ENCODE results near the gene NEXN.
"Not testable (repeated sequence)": the region's sequence is repeated elsewhere in the genome, so short reads cannot be mapped to it uniquely, and the experiment has no call there.

Gene NEXN

DNA sequence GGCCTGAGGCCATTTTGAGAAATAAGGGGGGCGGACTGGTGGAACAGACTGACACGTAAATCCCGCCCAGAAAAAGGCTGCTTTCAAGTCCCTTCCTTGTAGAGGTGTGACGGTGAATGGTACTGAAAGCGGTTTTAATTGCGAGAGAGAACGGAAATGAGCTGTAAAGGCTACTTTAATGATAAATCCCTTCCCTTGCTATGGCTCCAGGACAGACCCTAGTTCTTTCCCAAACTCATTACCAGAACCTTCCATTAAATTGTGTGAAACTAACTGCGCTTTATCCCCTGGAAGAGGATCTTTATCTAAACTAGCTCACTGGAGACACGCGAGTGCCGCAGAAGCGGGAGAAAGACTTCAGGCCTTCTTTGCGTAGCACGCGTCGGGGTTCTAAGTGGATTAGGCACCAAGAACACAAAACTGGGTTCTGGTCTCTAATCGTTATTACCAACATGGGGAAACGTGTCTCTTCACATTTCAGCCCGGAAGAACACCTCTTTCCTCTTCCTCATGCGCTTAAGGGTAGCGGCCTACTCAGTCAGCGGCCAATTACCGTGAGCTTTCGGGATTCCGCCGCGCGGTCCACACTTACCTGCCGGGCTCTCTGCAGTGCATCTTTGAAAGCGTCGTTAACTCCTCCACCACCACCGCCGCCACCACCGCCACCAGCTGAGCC is 90.0 kb downstream of the NEXN start:
- Histone ChIP-seq H4K20me1 (ENCODE audit: insufficient read depth, low read length) (peaks cover 45% of the 10 kb centered on the region), H3K4me2 (ENCODE audit: low read length) (peak overlapping the region; percentile 64), H3K79me2 (ENCODE audit: low read length) (peaks cover 83% of the 10 kb centered on the region), H3K27me3 (ENCODE audit: low read depth, low read length) (no peaks in the 10 kb centered on the region), H3K27ac (ENCODE audit: low read length) (peak overlapping the region; percentile 98), H2AFZ (ENCODE audit: low read depth, low read length) (no peak overlapping the region), H3K36me3 (replicated peaks; ENCODE audit: low read depth, low read length) (peaks cover 32% of the 10 kb centered on the region), H3K4me1 (ENCODE audit: low read length) (peaks cover 31% of the 10 kb centered on the region), H3K9ac (ENCODE audit: low read length) (peak overlapping the region; percentile 93), H3K9me3 (ENCODE audit: insufficient read depth, low read length) (no peaks in the 10 kb centered on the region), H3K4me3 (ENCODE audit: low read length) (peak overlapping the region; percentile 90)
- TF ChIP-seq, protein P1, sequence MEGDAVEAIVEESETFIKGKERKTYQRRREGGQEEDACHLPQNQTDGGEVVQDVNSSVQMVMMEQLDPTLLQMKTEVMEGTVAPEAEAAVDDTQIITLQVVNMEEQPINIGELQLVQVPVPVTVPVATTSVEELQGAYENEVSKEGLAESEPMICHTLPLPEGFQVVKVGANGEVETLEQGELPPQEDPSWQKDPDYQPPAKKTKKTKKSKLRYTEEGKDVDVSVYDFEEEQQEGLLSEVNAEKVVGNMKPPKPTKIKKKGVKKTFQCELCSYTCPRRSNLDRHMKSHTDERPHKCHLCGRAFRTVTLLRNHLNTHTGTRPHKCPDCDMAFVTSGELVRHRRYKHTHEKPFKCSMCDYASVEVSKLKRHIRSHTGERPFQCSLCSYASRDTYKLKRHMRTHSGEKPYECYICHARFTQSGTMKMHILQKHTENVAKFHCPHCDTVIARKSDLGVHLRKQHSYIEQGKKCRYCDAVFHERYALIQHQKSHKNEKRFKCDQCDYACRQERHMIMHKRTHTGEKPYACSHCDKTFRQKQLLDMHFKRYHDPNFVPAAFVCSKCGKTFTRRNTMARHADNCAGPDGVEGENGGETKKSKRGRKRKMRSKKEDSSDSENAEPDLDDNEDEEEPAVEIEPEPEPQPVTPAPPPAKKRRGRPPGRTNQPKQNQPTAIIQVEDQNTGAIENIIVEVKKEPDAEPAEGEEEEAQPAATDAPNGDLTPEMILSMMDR (IDR thresholded peaks at IDR 0.05; ENCODE audit: low read depth, low read length): no peak
- no peak for TF ChIP-seq EZH2phosphoT487 (IDR thresholded peaks at IDR 0.05; ENCODE audit: low read depth)

DNA sequence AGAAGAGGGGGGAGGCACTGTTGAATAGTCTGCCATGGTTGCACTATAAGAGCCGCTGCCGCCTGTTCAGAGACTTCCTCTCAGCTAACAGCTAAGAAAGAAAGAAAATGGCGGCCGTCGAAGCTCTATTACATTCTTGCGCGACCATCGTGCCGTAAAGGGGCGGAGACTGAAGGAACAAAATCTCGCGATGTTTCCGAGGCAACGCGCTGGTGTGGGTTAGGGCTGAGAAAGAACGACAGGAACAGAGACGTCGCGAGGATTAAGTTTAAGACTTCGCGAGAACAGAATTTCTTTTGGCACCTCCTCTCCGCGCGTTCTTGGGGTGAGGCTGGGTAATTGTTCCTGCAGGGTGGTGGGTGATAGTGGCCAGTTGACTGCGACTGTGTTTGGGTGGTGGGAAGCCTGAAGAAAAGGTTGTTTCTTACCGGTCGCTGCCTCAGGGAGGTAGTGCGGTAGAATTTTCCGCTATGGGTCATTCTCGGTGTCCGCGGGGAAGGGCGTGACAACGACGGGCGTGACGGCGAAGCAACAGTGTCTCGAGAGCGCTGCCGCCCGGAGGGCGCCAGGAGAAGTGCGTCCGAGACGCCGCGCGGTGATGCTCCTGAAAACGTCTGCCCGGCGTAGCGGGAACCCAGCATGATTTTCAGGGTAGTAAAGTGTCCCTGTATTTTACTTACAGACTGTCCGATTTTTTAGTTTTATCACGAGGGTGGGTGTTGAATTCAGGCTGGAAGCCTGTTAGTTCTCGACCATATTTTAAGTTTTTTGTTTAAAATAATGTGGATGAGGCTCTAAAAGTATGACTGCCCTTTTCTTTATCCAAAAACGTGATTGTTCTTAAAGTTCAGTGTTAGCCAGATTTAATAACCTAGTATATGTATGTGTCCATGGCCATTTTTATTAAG is 90.8 kb downstream of the NEXN start, which contains the start of gene FUBP1:
Gene FUBP1, minus strand, starts transcription at position 104 of the 908 bp plus-strand sequence. Its CDS starts 68 bp downstream, at position 36.
- Histone ChIP-seq H4K20me1 (ENCODE audit: insufficient read depth, low read length) (peaks cover 38% of the 10 kb centered on the region), H3K27ac (ENCODE audit: low read length) (peak within 1 kb of the TSS; percentile 98), H3K4me1 (ENCODE audit: low read length) (peaks cover 31% of the 10 kb centered on the region), H3K9me3 (ENCODE audit: insufficient read depth, low read length) (no peaks in the 10 kb centered on the region), H3K36me3 (replicated peaks; ENCODE audit: low read depth, low read length) (peaks cover 35% of the 10 kb centered on the region), H3K79me2 (ENCODE audit: low read length) (peaks cover 75% of the 10 kb centered on the region), H3K27me3 (ENCODE audit: low read depth, low read length) (no peaks in the 10 kb centered on the region), H3K9ac (ENCODE audit: low read length) (peak within 1 kb of the TSS; percentile 93), H3K4me3 (ENCODE audit: low read length) (peak within 1 kb of the TSS; percentile 90), H3K4me2 (ENCODE audit: low read length) (peak within 1 kb of the TSS; percentile 78), H2AFZ (ENCODE audit: low read depth, low read length) (no peak within 1 kb of the TSS)
- TF ChIP-seq, protein P1 (IDR thresholded peaks at IDR 0.05; ENCODE audit: low read depth, low read length): peak; percentile 49
- no peak for TF ChIP-seq EZH2phosphoT487 (IDR thresholded peaks at IDR 0.05; ENCODE audit: low read depth)

DNA sequence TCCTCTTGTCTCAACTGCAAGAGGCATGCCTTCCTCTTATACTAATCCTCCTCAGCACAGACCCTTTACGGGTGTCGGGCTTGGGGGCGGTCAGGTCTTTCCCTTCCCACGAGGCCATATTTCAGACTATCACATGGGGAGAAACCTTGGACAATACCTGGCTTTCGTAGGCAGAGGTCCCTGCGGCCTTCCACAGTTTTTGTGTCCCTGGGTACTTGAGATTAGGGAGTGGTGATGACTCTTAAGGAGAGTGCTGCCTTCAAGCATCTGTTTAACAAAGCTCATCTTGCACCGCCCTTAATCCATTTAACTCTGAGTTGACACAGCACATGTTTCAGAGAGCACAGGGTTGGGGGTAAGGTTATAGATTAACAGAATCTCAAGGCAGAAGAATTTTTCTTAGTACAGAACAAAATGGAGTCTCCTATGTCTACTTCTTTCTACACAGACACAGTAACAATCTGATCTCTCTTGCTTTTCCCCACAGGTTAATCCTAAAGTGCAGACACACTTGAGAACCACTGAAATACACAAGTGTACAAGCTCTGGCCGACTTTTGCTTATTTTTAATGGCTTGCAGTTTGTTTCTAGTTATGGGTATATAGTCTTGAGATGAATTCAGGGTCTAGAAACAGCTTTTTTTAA is 95.0 kb downstream of the NEXN start:
- H4K20me1 ChIP-seq (ENCODE audit: insufficient read depth, low read length); H3K27ac ChIP-seq (ENCODE audit: low read length); H2AFZ ChIP-seq (ENCODE audit: low read depth, low read length); H3K4me3 ChIP-seq (ENCODE audit: low read length); H3K27me3 ChIP-seq (ENCODE audit: low read depth, low read length); H3K9ac ChIP-seq (ENCODE audit: low read length); H3K9me3 ChIP-seq (ENCODE audit: insufficient read depth, low read length); H3K4me2 ChIP-seq (ENCODE audit: low read length); H3K36me3 ChIP-seq (replicated peaks; ENCODE audit: low read depth, low read length): not testable (repeated sequence)
- Histone ChIP-seq H3K4me1 (ENCODE audit: low read length) (peaks cover 12% of the 10 kb centered on the region), H3K79me2 (ENCODE audit: low read length) (peaks cover 45% of the 10 kb centered on the region)

DNA sequence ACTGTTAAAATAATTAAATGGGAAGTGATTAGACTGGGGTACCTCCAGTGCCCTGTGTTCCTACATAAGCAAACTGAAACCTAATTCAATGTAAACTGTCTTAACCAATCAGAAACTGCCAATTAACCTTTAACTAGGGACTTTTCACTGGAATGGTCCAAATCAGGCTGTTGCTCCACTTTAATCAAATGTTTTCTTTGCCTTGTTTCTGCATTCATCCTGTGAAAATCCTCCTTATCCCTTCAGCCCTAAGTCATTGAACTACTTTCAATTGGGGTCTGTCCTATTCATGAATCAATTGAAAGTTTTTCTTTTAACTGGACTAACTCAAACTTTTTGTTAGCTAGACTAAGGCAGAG is 95.6 kb downstream of the NEXN start:
- H3K9me3 ChIP-seq (ENCODE audit: insufficient read depth, low read length): no peaks in the 10 kb centered on the region
- H3K27ac ChIP-seq (ENCODE audit: low read length): no peak overlapping the region
- H3K9ac ChIP-seq (ENCODE audit: low read length): no peak overlapping the region
- H3K4me3 ChIP-seq (ENCODE audit: low read length): no peak overlapping the region
- peaks cover 9% of the 10 kb centered on the region; the same call in 1 of the 2 replicates for H4K20me1 ChIP-seq (ENCODE audit: insufficient read depth, low read length)
- H3K36me3 ChIP-seq (replicated peaks; ENCODE audit: low read depth, low read length): peaks cover 7% of the 10 kb centered on the region
- H3K4me1 ChIP-seq (ENCODE audit: low read length): peaks cover 13% of the 10 kb centered on the region
- no peak overlapping the region for H2AFZ ChIP-seq (ENCODE audit: low read depth, low read length)
- TF ChIP-seq, protein P1 (IDR thresholded peaks at IDR 0.05; ENCODE audit: low read depth, low read length): no peak
- TF ChIP-seq EZH2phosphoT487 (IDR thresholded peaks at IDR 0.05; ENCODE audit: low read depth): no peak
- no peak overlapping the region for H3K4me2 ChIP-seq (ENCODE audit: low read length)
- H3K79me2 ChIP-seq (ENCODE audit: low read length): peaks cover 47% of the 10 kb centered on the region
- H3K27me3 ChIP-seq (ENCODE audit: low read depth, low read length): no peaks in the 10 kb centered on the region
